ENCODE results near the gene COL9A2.
A peak's percentile ranks its signal among the peaks of the same experiment; 100 is the strongest.

The COL9A2 gene
- long read RNA-seq, partial matches to known transcripts: 3 of 10 reads
- long read RNA-seq, other reads (novel, unspliced or antisense): 7 of 10 reads

DNA sequence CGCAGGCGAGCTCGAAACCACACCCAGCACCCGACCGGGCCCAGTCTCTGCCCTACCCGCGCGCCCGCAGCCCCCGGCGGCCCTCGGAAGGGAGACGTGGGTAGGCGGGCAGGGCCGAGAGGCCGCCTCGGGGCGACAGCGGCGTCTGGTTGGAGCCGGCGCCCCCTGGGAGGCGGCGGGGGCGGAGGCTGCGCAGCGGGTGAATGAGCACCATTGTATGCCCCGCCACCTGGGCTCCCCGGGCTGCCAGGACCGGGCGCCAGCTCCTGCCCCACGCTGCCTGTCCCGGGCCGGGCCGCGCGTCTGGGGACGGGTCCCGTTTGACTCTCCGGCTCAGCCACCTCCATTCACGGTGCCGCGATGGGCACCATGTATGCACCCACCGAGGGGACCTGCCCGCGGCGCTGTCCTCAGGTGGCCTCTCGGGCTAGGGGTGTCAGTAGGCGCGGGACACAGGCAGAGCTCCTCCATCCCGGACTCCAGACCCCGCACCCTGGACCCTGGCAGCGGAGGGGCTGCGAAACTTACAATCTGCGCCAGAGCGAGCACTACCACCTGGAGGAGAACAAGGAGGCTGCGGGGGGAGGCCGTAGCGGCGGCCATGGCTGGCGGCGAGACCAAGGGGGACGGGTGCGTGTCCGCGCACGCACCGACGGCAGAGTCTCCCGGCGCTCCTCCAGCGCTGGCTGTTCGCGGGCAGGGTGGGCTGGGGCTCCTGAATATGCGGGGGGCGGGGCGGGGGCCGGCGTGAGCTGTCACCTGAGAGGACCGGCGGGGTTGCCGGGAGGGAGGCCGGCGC lies at the start of gene COL9A2:
COL9A2 (minus strand) TSS at position 692 of the 799 bp plus-strand sequence; CDS start at position 603, 89 bp downstream.
- H3K4me3 ChIP-seq (replicated peaks; ENCODE audit: insufficient read depth, low read length): peak within 1 kb of the TSS; percentile 34
- DNase-seq (ENCODE audit: low read depth in 1 of 2, low spot score in 1 of 2): no peak
- TF ChIP-seq POLR2AphosphoS5 (IDR thresholded peaks at IDR 0.05; ENCODE audit: low read depth) (no peak), SPI1 (IDR thresholded peaks at IDR 0.05; ENCODE audit: borderline replicate concordance, low read depth) (no peak), GABPA (IDR thresholded peaks at IDR 0.05; ENCODE audit: low read depth) (no peak)
- TF ChIP-seq, protein P1, sequence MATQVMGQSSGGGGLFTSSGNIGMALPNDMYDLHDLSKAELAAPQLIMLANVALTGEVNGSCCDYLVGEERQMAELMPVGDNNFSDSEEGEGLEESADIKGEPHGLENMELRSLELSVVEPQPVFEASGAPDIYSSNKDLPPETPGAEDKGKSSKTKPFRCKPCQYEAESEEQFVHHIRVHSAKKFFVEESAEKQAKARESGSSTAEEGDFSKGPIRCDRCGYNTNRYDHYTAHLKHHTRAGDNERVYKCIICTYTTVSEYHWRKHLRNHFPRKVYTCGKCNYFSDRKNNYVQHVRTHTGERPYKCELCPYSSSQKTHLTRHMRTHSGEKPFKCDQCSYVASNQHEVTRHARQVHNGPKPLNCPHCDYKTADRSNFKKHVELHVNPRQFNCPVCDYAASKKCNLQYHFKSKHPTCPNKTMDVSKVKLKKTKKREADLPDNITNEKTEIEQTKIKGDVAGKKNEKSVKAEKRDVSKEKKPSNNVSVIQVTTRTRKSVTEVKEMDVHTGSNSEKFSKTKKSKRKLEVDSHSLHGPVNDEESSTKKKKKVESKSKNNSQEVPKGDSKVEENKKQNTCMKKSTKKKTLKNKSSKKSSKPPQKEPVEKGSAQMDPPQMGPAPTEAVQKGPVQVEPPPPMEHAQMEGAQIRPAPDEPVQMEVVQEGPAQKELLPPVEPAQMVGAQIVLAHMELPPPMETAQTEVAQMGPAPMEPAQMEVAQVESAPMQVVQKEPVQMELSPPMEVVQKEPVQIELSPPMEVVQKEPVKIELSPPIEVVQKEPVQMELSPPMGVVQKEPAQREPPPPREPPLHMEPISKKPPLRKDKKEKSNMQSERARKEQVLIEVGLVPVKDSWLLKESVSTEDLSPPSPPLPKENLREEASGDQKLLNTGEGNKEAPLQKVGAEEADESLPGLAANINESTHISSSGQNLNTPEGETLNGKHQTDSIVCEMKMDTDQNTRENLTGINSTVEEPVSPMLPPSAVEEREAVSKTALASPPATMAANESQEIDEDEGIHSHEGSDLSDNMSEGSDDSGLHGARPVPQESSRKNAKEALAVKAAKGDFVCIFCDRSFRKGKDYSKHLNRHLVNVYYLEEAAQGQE (IDR thresholded peaks at IDR 0.05; ENCODE audit: insufficient replicate concordance, low read depth): no peak
- TF ChIP-seq, protein P2, sequence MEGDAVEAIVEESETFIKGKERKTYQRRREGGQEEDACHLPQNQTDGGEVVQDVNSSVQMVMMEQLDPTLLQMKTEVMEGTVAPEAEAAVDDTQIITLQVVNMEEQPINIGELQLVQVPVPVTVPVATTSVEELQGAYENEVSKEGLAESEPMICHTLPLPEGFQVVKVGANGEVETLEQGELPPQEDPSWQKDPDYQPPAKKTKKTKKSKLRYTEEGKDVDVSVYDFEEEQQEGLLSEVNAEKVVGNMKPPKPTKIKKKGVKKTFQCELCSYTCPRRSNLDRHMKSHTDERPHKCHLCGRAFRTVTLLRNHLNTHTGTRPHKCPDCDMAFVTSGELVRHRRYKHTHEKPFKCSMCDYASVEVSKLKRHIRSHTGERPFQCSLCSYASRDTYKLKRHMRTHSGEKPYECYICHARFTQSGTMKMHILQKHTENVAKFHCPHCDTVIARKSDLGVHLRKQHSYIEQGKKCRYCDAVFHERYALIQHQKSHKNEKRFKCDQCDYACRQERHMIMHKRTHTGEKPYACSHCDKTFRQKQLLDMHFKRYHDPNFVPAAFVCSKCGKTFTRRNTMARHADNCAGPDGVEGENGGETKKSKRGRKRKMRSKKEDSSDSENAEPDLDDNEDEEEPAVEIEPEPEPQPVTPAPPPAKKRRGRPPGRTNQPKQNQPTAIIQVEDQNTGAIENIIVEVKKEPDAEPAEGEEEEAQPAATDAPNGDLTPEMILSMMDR (IDR thresholded peaks at IDR 0.05; ENCODE audit: insufficient read depth, low read length): no peak
- H3K27me3 ChIP-seq (ENCODE audit: insufficient read depth, poor library complexity, severe bottlenecking): peaks cover 19% of the 10 kb centered on the region
- H3K27ac ChIP-seq (replicated peaks): no peak within 1 kb of the TSS

DNA sequence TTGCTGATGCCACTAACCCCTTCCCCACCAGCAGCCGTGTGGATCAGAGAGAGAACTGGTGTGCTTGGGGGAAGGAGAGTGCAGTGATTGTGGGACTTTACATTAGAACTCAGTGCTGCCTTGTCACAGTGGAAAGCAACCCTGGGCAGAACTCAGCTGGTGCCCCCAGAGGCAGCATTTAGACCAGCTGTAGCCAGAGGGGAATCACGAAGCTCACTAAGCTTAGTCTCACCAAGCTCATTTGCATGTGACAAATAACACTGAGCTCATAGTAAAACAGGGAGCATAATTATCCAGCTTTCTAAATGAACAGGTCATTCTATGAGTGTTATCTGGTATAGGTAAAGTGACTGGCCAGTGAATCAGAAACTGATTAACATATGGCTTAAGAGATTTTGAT lies 46.6 kb upstream of the COL9A2 start:
- Histone ChIP-seq H3K27me3 (ENCODE audit: insufficient read depth, poor library complexity, severe bottlenecking) (no peaks in the 10 kb centered on the region), H3K4me3 (replicated peaks; ENCODE audit: insufficient read depth, low read length) (no peak overlapping the region), H3K27ac (replicated peaks) (no peak overlapping the region)
- DNase-seq (ENCODE audit: low read depth in 1 of 2, low spot score in 1 of 2): no peak
- TF ChIP-seq SPI1 (IDR thresholded peaks at IDR 0.05; ENCODE audit: borderline replicate concordance, low read depth) (no peak), POLR2AphosphoS5 (IDR thresholded peaks at IDR 0.05; ENCODE audit: low read depth) (no peak), GABPA (IDR thresholded peaks at IDR 0.05; ENCODE audit: low read depth) (no peak)
- TF ChIP-seq, protein P1 (IDR thresholded peaks at IDR 0.05; ENCODE audit: insufficient replicate concordance, low read depth): no peak
- TF ChIP-seq, protein P2 (IDR thresholded peaks at IDR 0.05; ENCODE audit: insufficient read depth, low read length): no peak

DNA sequence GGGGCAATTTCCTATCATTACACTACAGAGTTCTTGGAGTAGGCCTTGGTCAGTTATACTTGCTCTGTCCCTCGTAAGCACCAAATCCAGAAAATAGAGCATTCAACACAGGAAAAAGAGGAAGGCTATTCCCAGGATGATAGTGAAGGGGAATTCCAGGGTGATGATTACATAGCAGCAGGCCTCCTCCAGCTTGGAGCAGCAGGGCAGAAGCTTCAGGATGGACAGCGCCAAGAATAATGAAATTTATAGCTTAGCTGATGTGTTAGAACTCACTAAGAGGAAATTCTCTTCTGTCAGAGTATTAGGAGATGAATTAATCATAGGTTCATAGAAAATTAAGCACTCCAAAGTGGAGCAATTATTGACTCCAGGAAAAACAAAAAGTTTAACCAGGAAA lies 45.6 kb upstream of the COL9A2 start:
- Histone ChIP-seq H3K27ac (replicated peaks) (no peak overlapping the region), H3K27me3 (ENCODE audit: insufficient read depth, poor library complexity, severe bottlenecking) (no peaks in the 10 kb centered on the region), H3K4me3 (replicated peaks; ENCODE audit: insufficient read depth, low read length) (no peak overlapping the region)
- DNase-seq (ENCODE audit: low read depth in 1 of 2, low spot score in 1 of 2): no peak
- TF ChIP-seq, protein P2 (IDR thresholded peaks at IDR 0.05; ENCODE audit: insufficient read depth, low read length): no peak
- no peak for TF ChIP-seq SPI1 (IDR thresholded peaks at IDR 0.05; ENCODE audit: borderline replicate concordance, low read depth)
- no peak for TF ChIP-seq POLR2AphosphoS5 (IDR thresholded peaks at IDR 0.05; ENCODE audit: low read depth)
- TF ChIP-seq GABPA (IDR thresholded peaks at IDR 0.05; ENCODE audit: low read depth): no peak
- TF ChIP-seq, protein P1 (IDR thresholded peaks at IDR 0.05; ENCODE audit: insufficient replicate concordance, low read depth): peak; percentile 65
